ENCODE results near the gene NAV3.

The NAV3 gene

GRCh38 chr12:77830583-77831351 lies at the start of gene NAV3:
TSS of gene NAV3 (plus strand) at chr12:77830894. CDS start at chr12:77831462, 568 bp downstream.
- no peak for DNase-seq (ENCODE audit: low read depth in 2 of 2)

GRCh38 chr12:77782034-77782433 lies 48.7 kb upstream of the NAV3 start:
- DNase-seq (ENCODE audit: low read depth in 2 of 2): no peak

- no peak for DNase-seq (ENCODE audit: low read depth in 2 of 2)
Observed at GRCh38 chr12:77782766-77783165, 47.9 kb upstream of the NAV3 start.

- DNase-seq (ENCODE audit: low read depth in 2 of 2): no peak
Observed at GRCh38 chr12:77785211-77785610, 45.5 kb upstream of the NAV3 start.

GRCh38 chr12:77786675-77787074 lies 44.0 kb upstream of the NAV3 start:
- no peak for DNase-seq (ENCODE audit: low read depth in 2 of 2)

GRCh38 chr12:77788231-77789168 lies 42.2 kb upstream of the NAV3 start:
- no peak for DNase-seq (ENCODE audit: low read depth in 2 of 2)

- DNase-seq (ENCODE audit: low read depth in 2 of 2): no peak
Observed at GRCh38 chr12:77795699-77796098, 35.0 kb upstream of the NAV3 start.

GRCh38 chr12:77796775-77797174 lies 33.9 kb upstream of the NAV3 start:
- no peak for DNase-seq (ENCODE audit: low read depth in 2 of 2)

GRCh38 chr12:77800501-77800900 lies 30.2 kb upstream of the NAV3 start:
- DNase-seq (ENCODE audit: low read depth in 2 of 2): no peak

- no peak for DNase-seq (ENCODE audit: low read depth in 2 of 2)
Observed at GRCh38 chr12:77808534-77808933, 22.2 kb upstream of the NAV3 start.

- no peak for DNase-seq (ENCODE audit: low read depth in 2 of 2)
Observed at GRCh38 chr12:77813558-77813957, 17.1 kb upstream of the NAV3 start.

- no peak for DNase-seq (ENCODE audit: low read depth in 2 of 2)
Observed at GRCh38 chr12:77814386-77814785, 16.3 kb upstream of the NAV3 start.

GRCh38 chr12:77816196-77816595 lies 14.5 kb upstream of the NAV3 start:
- DNase-seq (ENCODE audit: low read depth in 2 of 2): no peak

- DNase-seq (ENCODE audit: low read depth in 2 of 2): no peak
Observed at GRCh38 chr12:77817276-77817675, 13.4 kb upstream of the NAV3 start.

GRCh38 chr12:77818351-77818750 lies 12.3 kb upstream of the NAV3 start:
- no peak for DNase-seq (ENCODE audit: low read depth in 2 of 2)

- DNase-seq (ENCODE audit: low read depth in 2 of 2): no peak
Observed at GRCh38 chr12:77821699-77822203, 8.9 kb upstream of the NAV3 start.

GRCh38 chr12:77833329-77833728 lies 2.6 kb downstream of the NAV3 start:
- DNase-seq (ENCODE audit: low read depth in 2 of 2): no peak

- DNase-seq (ENCODE audit: low read depth in 2 of 2): no peak
Observed at GRCh38 chr12:77834618-77835017, 3.9 kb downstream of the NAV3 start.

- no peak for DNase-seq (ENCODE audit: low read depth in 2 of 2)
Observed at GRCh38 chr12:77835969-77836368, 5.3 kb downstream of the NAV3 start.

GRCh38 chr12:77837876-77838291 lies 7.2 kb downstream of the NAV3 start:
- DNase-seq (ENCODE audit: low read depth in 2 of 2): no peak

- no peak for DNase-seq (ENCODE audit: low read depth in 2 of 2)
Observed at GRCh38 chr12:77841521-77841920, 10.8 kb downstream of the NAV3 start.

GRCh38 chr12:77842430-77842829 lies 11.7 kb downstream of the NAV3 start:
- no peak for DNase-seq (ENCODE audit: low read depth in 2 of 2)

- DNase-seq (ENCODE audit: low read depth in 2 of 2): no peak
Observed at GRCh38 chr12:77845831-77846230, 15.1 kb downstream of the NAV3 start.

Measured in stimulated activated CD4-positive, alpha-beta T cell treated with anti-CD3 and anti-CD28 coated beads, Interleukin-1b, Interleukin-23, amount 100 ng/mL, for 4 hours (primary cell).